Neural cell (in vitro differentiated cells): ENCODE measurements around the gene MAP2.

Experiments used
- CTCF ChIP-seq: fragments of 450-650 bp; IDR thresholded peaks from 2 replicates; pipeline ENCODE4 v1.5.1; 2014; ENCODE audit warnings: antibody characterized with exemption, mild to moderate bottlenecking, moderate library complexity; ENCODE audit not compliant: poor library complexity, severe bottlenecking
- EP300 ChIP-seq: fragments of 450-650 bp; conservative IDR thresholded peaks from 2 replicates; pipeline ENCODE4 v1.6.1; 2014; ENCODE audit warnings: antibody characterized with exemption, mild to moderate bottlenecking, moderate library complexity; ENCODE audit not compliant: poor library complexity, severe bottlenecking
- EZH2 ChIP-seq: fragments of 200-600, 300-800 bp; shearing (Covaris generic), sonication (generic); IDR thresholded peaks from 2 replicates; pipeline ENCODE4 v1.6.1; 2014; ENCODE audit warnings: antibody characterized with exemption, low read length, borderline replicate concordance, mild to moderate bottlenecking; ENCODE audit not compliant: insufficient read depth, poor library complexity, severe bottlenecking
- MXI1 ChIP-seq: fragments of 450-650 bp; conservative IDR thresholded peaks from 2 replicates; pipeline ENCODE4 v1.6.1; 2014; ENCODE audit warnings: antibody characterized with exemption, mild to moderate bottlenecking; ENCODE audit not compliant: poor library complexity, severe bottlenecking
- POLR2AphosphoS5 ChIP-seq: IDR thresholded peaks from 2 replicates; pipeline ENCODE4 v1.6.1; 2012
- RAD21 ChIP-seq: fragments of 450-650 bp; conservative IDR thresholded peaks from 2 replicates; pipeline ENCODE4 v1.6.1; 2014; ENCODE audit warnings: antibody characterized with exemption, mild to moderate bottlenecking, moderate library complexity
- REST ChIP-seq: IDR thresholded peaks from 2 replicates; pipeline ENCODE4 v1.6.1; 2012; ENCODE audit warnings: borderline replicate concordance
- TAF1 ChIP-seq: IDR thresholded peaks from 2 replicates; pipeline ENCODE4 v1.6.1; 2012; ENCODE audit warnings: low read depth

- TF ChIP-seq RAD21 (no peak), CTCF (no peak), POLR2AphosphoS5 (no peak), REST (no peak), EP300 (no peak), TAF1 (no peak), EZH2 (no peak), MXI1 (no peak)
Measured at GRCh38 chr2:209388446-209389037, 35.3 kb upstream of the MAP2 start.
